ENCODE measurements around the gene TRPM2.
"Not testable (repeated sequence)": the region's sequence is repeated elsewhere in the genome, so short reads cannot be mapped to it uniquely, and the experiment has no call there.

Gene TRPM2

DNA sequence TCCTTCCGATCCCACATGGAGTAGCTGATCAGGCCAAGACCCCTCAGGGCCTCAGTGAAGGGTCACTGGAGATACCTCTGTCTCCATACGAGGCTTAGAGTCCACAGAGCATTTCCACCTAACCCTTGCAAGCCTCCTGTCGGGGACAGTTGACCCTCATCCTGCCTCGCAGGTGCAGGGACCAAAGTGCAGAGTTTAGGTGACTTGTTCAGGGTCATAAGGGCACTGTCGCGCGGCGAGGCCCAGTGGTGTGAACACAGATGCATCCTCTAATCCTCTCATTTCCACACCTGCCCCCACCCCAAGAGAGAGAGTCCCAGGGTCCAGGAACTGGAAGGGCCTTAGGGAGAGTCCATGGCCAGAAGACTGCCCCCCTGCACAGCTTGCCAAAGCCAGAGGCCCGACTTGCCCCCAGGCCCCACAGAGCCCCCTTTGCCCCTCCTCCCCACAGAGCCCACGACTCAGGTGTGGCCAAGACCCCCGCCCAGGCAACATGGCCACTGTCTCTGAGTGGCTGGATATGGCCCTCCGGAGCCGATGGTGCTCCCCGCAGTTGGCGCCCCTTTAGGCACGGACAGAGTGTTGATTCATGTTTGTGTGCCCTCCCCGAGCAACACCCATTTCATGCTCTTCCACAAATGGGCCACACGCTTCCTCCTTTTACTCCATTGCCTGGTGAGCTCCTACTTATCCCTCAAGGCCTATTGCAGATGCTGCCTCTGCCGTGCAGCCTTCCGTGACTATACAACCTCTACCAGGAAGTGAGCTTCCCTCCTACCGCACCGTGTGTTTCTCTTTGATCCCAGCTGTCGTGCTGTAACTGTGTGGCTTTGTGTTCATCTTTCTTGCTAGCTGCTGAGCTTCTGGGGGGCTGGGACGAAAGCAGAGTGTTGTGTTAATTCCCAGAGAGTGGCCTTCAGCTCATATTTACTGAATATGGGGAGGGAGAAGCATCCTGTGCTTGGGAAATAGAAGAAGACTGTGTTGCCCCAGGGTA lies 1.7 kb downstream of the TRPM2 start:
- no peak for DNase-seq

DNA sequence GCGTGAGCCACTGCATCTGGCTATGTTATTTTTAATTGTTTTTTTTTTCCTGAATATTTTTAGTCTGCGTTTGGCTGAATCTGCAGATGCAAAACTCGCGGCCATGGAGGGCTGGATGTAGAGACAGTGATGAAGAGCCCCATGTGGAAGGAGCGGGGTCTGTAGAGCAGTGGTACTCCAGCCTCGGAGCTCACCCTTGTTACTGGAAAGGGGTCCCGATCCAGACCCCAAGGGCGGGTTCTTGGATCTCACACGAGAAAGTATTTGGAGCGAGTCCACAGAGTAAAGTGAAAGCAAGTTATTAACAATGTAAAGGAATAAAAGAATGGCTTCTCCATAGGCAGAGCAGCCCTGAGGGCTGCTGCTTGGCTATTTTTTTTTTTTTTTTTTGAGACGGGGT lies 2.7 kb downstream of the TRPM2 start:
- no peak for DNase-seq

DNA sequence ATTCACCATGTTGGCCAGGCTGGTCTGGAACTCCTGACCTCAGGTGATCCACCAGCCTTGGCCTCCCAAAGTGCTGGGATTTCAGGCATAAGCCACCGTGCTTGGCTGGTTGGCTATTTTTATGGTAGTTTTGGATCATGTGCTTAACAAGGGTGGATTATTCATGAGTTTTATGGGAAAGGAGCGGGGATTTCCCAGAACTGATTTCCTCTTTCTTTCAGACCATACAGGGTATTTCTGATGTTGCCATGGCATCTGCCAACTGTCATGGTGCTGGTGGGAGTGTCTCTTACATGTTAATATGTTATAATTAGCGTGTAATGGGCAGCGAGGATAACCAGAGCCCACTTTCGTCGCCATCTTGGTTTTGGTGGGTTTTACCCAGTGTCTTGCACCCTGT lies 3.2 kb downstream of the TRPM2 start:
- no peak for DNase-seq

DNA sequence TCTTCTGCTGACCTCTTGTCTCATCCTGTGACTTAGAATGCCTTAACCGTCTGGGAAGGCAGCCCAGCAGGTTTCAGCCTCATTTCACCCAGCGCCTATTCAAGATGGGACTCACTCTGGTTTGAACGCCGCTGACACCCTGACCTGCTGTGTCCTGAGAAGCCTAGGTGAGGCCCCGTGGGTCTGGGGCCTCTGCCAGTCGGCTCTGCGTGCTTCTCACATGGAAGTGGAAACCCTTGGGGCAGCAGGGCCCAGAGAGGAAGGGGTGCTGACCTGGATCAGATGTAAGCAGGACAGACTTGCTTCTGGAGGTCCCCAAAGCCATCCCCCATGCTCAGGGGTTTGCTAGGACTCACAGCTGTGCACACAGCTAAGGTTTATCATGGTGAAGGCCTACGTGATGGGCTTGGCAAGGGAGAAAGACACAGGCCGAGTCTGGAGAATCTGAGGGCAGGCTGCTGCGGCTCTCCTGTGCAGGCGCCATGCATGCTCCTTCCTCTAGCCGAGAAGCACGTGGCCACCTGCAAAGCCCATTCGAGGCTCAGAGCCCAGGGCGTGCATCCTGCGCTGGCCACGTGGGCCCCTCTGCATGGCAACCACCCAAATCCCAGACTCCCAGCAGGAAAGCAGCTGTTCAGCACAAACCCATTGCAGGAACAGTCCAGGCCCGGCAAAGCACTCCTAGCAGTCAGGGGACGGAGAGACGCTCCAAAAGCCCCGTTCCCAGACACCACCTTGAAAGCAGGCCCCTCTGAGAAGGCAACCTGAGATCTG lies 3.8 kb downstream of the TRPM2 start:
- DNase-seq, result no peak

DNA sequence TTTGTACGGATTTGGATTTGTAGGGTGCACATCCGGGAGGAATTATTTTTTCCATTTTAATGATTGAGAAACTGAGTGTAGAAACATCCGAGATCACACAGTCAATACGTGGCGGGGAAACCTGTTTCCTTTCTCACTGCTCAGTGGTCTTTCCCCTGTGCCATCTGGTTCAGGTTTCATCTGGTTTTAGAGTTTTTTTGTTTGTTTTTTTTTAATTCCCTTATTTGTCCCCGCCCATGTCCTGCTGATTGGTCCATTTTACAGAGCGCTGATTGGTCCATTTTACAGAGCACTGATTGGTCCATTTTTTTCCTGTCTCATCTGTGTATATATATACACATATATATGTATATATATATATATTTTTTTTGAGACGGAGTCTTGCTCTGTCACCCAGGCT lies 6.0 kb downstream of the TRPM2 start:
- no peak for DNase-seq

DNA sequence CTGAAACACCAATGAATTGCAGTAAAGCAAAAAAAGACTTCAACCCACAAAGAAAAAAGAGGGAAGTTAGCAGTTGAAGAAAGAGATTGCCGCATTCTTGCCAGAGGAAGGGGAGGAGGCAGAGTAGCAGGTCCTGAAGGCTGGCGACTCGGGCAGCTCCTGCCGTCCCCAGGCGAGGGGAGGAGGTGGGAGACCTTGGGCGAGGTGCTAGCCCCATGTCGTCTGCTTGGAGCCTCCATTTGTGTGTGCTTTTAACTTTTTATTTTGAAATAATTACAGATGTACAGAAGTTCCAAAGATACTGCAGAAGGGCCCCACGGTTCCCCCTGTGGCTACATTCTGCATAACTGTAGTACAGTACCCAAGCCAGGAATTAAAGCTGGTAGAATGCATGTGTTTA lies 6.7 kb downstream of the TRPM2 start:
- DNase-seq, result no peak

DNA sequence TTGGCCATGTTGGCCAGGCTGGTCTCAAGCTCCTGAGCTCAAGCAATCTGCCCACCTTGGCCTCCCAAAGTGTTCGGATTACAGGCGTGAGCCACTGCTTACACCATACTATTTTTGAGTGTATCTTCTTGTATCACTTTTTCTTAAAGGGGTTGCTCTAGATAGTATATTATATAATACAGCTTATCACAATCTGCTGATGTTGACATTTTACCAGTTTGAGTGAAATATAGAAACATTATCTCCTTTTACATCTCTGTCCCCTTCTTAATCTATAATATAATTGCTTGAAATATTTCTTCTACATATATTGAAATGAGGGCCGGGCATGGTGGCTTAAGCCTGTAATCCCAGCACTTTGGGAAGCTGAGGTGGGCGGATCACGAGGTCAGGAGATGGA lies 8.5 kb downstream of the TRPM2 start:
- not testable (repeated sequence) for DNase-seq

DNA sequence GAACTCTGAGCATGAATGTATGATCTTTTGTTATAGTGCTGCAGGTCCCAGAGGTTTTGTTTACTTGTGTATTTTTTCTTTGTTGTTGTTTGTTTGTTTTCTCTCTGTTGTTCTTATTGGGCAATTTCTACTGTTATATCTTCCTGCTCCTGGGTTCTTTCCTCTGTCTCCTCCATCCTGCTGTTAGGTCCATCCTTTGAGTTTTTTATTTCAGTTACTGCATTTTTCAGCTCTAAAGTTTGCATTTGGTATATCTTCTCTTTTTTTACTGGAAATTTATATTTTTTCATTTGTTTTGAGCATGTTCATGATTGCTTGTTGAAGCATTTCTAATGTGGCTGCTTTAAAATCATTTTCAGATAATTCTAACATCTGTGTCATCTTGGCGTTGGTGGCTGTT lies 9.9 kb downstream of the TRPM2 start:
- DNase-seq, result no peak

DNA sequence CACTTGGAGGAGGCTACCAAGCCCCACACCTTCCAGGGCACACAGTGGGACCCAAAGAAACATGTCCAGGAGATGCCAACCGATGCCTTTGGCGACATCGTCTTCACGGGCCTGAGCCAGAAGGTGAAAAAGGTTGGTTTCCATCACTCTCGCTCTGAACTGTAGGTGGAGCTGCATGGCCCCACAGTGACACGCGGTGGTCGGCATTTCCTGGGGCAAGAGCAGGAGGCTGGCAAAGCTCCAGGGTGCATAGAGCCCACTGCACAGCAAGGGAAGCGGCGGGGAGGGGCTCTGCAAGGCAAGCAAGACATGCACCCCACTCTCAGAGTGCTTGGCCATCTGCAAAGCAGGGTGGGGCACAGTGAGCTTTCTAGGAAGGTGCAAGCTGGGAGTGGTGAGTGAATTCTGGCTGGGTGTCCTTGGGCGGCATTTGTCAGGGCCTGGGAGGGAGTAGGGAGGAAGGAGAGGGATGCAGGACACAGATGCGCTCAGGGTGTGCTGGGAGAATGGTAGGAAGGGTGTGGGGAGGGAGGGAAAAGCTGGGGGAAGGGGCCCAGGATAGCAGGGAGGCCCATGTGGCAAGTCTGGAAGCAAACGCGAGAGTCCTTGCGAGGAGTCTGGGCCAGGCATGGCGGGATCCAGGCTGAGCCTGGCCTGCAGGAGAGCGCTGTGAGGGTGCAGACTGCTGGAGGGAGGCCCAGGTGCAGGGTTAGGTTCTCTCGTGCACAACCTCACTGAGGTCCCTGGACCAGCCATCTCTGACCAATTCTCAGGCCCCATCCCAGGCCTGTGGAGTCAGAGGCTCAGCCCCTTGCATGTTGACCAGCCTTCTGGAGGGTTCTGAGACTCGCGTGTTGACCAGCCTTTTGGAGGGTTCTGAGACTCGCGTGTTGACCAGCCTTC lies 11.0 kb downstream of the TRPM2 start:
- DNase-seq, result no peak

DNA sequence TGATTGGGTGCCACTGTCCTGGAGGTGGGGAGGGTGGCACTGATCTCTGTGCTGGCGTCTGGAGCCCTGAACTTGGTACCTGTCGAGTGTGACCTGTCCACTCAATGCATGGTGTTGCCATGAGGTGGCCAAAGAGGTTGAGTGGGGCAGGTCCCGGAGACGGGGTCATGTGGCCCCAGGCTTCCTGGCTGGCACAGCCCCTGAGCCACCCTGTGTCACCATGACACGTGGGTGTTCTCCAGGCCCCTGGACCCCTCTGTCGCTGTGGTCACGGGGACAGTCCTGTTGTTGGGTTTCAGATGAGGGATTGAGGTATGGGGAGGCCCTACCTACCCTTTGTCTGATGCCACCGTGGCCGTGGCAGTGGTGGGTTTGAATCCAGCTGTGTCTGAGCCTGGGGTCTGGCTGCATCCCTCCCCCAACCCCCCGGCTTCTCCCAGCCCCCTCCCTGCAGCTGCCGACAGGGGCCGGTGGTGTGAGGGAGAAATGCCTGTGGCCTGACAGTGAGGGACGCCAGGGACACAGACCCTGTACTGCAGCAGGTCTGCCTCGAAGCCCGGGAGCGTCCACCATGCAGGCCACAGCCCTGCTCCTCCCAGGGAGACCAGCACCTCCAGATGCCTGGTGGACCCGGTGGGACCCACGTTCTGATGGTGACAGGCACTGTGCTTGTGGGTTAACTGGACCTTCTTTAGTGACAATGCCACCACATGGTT lies 12.0 kb downstream of the TRPM2 start:
- DNase-seq, result no peak

DNA sequence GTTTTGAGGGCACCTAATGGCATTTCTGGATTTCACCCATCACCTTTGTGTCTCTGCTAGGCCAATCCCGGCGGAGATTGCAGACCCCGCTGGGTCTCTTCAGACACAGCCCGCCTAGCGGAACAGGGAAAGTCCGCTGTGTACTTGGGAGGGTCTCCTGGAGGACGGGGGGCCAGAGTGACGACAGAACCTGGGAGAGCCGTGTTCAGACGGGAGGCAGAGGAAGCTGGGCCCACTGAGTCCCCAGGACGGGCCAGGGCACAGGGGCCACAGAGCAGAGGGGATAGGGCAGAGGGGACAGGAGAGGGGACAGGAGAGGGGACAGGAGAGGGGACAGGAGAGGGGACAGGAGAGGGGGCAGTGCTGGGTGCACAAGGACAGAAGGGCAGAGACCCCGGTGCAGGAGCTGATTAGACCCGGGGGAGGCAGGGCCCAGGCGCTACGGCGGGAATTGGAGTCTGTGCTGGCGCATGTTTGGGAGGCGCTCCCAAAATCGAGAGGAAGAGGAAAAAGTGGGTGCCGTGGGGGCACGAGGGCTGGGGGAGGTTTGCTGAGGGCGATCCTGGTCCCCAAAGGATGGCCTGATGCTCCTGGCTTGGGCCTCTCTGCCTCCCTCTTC lies 12.7 kb downstream of the TRPM2 start:
- DNase-seq, result no peak

DNA sequence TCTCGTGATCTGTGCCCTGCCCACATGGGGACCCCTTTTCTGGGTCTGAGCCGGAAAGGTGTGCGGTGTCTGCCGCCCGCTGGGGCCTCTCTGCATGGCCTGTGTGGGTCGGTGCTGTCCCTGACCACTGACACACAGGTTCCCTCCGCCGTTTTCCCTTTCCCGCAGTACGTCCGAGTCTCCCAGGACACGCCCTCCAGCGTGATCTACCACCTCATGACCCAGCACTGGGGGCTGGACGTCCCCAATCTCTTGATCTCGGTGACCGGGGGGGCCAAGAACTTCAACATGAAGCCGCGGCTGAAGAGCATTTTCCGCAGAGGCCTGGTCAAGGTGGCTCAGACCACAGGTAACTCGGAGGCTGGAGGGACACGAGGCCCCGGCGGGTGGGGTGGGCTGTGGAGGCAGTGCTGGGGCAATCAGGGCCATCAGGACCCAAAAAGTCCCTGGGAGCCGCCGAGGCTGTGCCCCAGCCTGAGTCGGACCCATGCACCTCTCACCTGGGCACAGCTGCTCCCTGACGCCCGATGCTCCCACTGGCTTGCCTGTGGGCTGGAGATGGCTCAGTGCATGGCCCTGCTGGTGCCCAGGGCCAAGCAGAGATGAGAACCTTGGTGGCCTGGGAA lies 13.3 kb downstream of the TRPM2 start:
- DNase-seq, result no peak

DNA sequence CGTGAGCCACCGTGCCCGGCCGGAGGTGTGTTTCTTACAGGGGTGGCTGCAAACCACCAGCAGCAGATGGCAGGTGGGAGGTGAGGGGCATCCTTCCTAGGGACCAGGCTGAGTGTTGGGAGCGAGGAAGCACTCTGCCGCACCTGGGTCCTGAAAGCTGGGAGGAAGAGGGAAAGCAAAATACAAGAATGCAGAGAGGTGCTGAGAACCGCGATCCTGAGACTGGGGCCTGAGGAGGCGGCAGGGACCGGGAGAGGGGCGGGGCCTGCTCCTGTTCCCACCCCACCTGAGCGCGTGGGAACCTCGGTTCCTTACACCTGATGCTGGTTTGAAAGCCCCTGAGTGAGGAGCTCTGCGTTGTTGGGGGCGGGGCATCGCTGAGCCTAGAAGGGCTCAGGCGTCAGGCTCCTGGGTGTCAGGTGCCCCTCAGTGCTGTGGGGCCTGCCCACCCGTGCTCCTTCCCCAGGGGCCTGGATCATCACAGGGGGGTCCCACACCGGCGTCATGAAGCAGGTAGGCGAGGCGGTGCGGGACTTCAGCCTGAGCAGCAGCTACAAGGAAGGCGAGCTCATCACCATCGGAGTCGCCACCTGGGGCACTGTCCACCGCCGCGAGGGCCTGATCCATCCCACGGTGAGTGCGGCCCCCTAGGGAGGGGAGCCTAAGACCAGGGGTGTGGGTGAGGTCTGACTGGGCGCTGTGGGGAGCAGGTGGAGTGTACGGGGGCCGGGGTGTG lies 15.5 kb downstream of the TRPM2 start:
- DNase-seq, result peak; percentile 21

DNA sequence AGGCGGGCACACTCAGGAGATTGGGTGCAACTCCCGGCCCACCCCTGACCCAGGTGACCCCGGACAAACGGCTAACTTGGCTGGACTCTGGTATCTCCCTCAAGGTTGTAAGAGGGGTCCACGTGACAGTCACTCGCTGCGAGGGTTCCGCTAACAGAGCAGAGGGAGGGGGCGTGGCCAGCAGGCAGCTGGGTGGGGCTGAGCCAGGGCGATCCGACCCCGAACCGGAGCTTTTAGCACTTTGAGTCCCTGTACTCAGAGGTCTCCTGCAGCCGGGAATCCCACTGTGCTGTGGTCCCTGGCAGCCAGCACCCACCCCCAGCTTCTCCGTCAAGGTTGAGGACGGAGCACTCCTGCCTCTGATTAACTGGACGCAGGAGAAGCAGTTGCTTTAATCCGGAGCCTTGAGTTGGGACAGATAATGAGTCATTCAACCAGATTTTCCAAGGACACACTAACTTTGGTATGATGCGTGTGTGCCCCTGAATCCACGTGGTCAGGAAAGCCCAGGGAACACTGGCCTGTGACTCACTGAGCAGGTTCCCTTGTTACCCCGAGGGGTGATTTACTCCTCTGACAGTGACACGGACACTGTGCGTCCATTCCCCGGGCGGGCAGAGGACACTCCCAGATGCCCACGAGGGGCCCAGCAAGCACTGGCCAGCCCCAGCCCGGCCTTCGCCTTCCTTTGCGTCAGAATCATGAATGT lies 16.8 kb downstream of the TRPM2 start:
- peak; percentile 47 for DNase-seq

DNA sequence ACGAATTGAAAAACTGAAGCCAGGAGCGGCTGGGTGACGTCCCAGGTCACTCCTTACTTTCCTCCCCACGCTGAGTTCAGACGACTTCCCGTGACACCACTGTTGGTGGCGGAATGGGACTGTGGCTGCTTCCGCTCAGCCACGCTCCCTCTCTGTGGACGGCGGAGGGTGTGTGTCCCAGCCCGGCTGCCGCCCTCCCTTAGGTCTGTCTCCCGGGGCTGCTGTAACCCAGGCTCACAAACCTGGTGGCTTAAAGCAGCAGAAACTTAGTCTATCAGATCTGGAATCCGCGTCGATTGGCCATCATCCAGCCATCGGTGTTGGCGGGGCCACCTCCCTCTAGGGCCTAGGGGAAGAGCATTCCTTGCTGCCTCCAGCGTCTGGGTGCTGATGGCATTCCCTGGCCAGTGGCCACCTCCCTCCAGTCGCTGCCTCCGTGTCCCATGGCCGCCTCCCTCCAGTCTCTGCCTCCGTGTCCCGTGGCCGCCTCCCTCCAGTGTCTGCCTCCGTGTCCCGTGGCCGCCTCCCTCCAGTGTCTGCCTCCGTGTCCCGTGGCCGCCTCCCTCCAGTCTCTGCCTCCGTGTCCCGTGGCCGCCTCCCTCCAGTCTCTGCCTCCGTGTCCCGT lies 17.5 kb downstream of the TRPM2 start:
- no peak for DNase-seq

DNA sequence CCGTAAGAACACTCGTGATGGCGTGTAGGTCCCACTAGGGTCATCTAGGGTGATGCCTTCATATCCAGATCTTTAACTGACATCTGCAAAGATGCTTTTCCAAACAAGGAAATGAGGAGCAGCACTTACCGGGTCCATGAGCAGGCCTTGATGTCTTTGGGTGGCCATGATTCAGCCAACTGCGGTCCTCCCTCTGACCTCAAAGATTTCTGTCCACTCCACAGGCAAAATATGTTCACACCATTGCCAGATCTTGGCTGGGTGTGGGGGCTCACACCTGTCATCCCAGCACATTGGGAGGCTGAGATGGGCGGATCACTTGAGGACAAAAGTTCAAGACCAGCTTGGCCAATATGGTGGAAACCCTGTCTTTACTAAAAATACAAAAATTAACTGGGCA lies 18.2 kb downstream of the TRPM2 start:
- DNase-seq, result no peak

DNA sequence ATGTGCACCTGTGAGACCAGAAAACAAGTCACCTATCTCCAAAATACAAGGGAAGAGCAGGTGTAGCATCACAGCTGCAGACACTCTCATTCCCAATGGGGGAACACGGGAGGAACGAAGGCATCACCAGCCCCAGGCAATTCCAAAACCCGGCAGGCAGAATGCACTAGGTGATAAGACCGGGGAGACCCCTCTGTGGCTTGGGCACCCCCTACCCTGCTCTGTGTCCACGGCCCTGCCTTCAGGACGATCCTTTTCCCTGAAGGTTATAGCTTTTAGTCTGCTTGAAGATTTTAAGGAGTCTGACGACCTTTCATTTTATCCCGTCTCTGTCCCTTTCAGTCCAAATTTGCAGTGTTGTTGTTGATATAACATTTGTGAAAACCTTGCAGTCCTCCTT lies 19.2 kb downstream of the TRPM2 start:
- no peak for DNase-seq

DNA sequence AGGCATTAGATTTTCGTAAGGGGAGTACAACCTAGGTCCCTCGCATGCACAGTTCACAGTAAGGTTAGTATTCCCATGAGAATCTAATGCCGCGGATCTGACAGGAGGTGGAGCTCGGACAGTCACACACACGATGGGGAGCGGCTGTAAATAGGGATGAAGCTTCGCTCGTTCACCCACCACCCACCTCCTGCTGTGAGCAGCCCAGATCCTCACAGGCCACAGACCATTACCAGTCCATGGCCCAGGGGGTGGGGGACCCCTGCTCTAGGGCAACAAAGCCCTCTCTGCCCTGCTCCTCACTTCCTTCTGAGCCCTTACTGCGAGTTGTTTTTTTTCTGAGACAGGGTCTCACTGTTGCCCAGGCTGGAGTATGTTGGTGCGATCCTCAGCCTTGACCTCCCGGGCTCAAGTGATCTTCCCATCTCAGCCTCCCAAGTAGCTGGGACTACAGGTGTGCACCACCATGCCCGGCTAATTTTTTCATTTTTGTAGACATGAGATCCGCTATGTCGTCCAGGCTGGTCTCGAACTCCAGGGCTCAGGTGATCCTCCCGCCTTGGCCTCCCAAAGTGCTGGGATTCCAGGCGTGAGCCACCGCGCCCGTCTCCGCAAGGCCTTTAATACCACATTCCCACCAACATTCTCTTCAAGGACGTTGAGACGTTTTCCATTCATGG lies 21.3 kb downstream of the TRPM2 start:
- DNase-seq, result no peak

DNA sequence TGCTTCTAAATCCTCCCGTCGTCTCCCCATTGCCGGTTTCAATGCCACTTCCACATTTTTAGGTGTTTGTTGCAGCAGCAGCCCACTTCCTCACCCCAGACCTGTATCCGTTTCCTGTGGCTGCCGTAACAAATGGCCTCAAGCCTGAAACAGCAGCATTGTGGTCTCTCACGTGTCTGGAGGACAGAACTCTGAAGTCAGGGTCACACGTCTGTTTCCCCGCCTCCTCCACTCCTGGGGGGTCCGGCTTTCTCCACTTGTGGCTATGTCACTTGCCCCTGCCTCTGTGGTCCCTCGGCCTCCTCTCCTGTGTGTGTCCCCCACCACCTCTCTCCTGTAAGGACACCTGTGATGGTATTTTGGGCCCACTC lies 21.8 kb downstream of the TRPM2 start:
- no peak for DNase-seq
